HepG2 (cell line): Measurements from ENCODE around the gene PIP5KL1. TPM values are rescaled to one million over a fixed set of nuclear protein-coding genes. Genes with fewer than 3 reads are reported as not detected.

Source experiments
- ATAC-seq: fragments of 200-7000 bp; cut with Tn5 transposase; 3 replicates; pipeline ENCODE4 v1.9.1; 2020; ENCODE audit warnings: mild to moderate bottlenecking, moderate library complexity
- BruUV-seq: library from RNA; stranded (reverse); fragments of 400-500 nt; replicated peaks from 2 replicates; lab custom pipeline; 2021; lab: Mats Ljungman, UMichigan
- CTCF ChIA-PET: fragments of 300-600 bp; formaldehyde crosslinking; extraction: SDS; loops from one replicate; lab custom pipeline; 2021; ENCODE audit warnings: low total read pairs, inconsistent platforms, low intra/inter-chr PET ratio; lab: Yijun Ruan, JAX
- POLR2A ChIA-PET: fragments of 350-600 bp; sonication (Branson Sonifier 250); formaldehyde crosslinking; loops from one replicate; lab custom pipeline; 2020; ENCODE audit warnings: antibody characterized with exemption, inconsistent platforms; lab: Yijun Ruan, JAX
- DNase-seq: peaks from one replicate; pipeline ENCODE4 v3.0.0-alpha.2; 2015; ENCODE audit warnings: low spot score
- FAIRE-seq: peaks from 3 replicates; lab custom pipeline; 2011; peaks lifted over from hg19 to GRCh38; lab: Jason Lieb, UNC
- H2AFZ ChIP-seq: one replicate; pipeline ENCODE4 v1.6.1; 2011; ENCODE audit warnings: low read length, inconsistent platforms
- H3K27ac ChIP-seq: fragments of 300-600 bp; 3 replicates; pipeline ENCODE4 v1.8.0; 2011; ENCODE audit warnings: mixed run types, mild to moderate bottlenecking, mixed read lengths, low read length, inconsistent platforms; ENCODE audit not compliant: insufficient read depth; ENCODE audit errors: extremely low read length
- H3K27me3 ChIP-seq, 2 experiments: fragments of 200-600 bp in 1 of 2; 2 replicates in 1 of 2; 3 replicates in 1 of 2; pipeline versions ENCODE4 v1.6.0 to v1.8.0; 2011; ENCODE audit warnings: low read length in 2 of 2, mild to moderate bottlenecking in 2 of 2, moderate library complexity in 2 of 2, inconsistent platforms in 1 of 2; ENCODE audit not compliant: insufficient read depth in 2 of 2, control insufficient read depth in 1 of 2
- H3K36me3 ChIP-seq, 2 experiments: fragments of 200-600 bp in 1 of 2; replicated peaks in 1 of 2; 2 replicates in 1 of 2; 3 replicates in 1 of 2; pipeline versions ENCODE4 v1.5.1 to v1.8.0; 2011; ENCODE audit warnings: low read length in 2 of 2, inconsistent platforms in 1 of 2; ENCODE audit not compliant: insufficient read depth in 2 of 2, control insufficient read depth in 1 of 2
- H3K4me1 ChIP-seq: 2 replicates; pipeline ENCODE4 v1.5.1; 2012; ENCODE audit warnings: low read length, inconsistent platforms; ENCODE audit not compliant: insufficient read depth
- H3K4me2 ChIP-seq: 2 replicates; pipeline ENCODE4 v1.6.0; 2011; ENCODE audit warnings: low read depth, low read length, inconsistent platforms
- H3K4me3 ChIP-seq, 3 experiments: fragments of 200-600 bp in 1 of 3; sonication (generic), shearing (Covaris generic) in 1 of 3; replicated peaks in 1 of 3; 2 replicates each; pipeline ENCODE4 v1.5.1; 2011 to 2016; ENCODE audit warnings: low read length in 3 of 3, inconsistent platforms in 2 of 3, low read depth in 2 of 3, mild to moderate bottlenecking in 2 of 3, control low read depth in 1 of 3, mixed read lengths in 1 of 3; ENCODE audit not compliant: insufficient read depth in 1 of 3
- H3K79me2 ChIP-seq: one replicate; pipeline ENCODE4 v1.6.1; 2011; ENCODE audit warnings: low read length, inconsistent platforms; ENCODE audit not compliant: insufficient read depth
- H3K9ac ChIP-seq: 2 replicates; pipeline ENCODE4 v1.6.0; 2011; ENCODE audit warnings: mild to moderate bottlenecking, low read depth, low read length, inconsistent platforms; ENCODE audit not compliant: insufficient read depth
- H3K9me3 ChIP-seq: 2 replicates; pipeline ENCODE4 v1.5.1; 2012; ENCODE audit warnings: mild to moderate bottlenecking, low read length
- H4K20me1 ChIP-seq: 2 replicates; pipeline ENCODE4 v1.6.0; 2011; ENCODE audit warnings: inconsistent platforms, mild to moderate bottlenecking, low read length, moderate library complexity; ENCODE audit not compliant: insufficient read depth
- ARID4A ChIP-seq: sonication (generic); formaldehyde crosslinking; IDR thresholded peaks from 2 replicates; pipeline ENCODE4 v1.5.0; 2020; ENCODE audit warnings: mild to moderate bottlenecking, missing genetic modification reagents, borderline replicate concordance
- BRD4 ChIP-seq: sonication (generic); formaldehyde crosslinking; IDR thresholded peaks from 2 replicates; pipeline ENCODE4 v1.4.0; 2020; ENCODE audit warnings: missing genetic modification reagents
- ZNF770 ChIP-seq: sonication (generic); formaldehyde crosslinking; IDR thresholded peaks from 2 replicates; pipeline ENCODE4 v1.5.0; 2020; ENCODE audit warnings: mild to moderate bottlenecking, missing genetic modification reagents
- WGBS: methylation state at CpG from one replicate; pipeline ENCODE4 v1.1.6; 2017; ENCODE audit warnings: low lambda C conversion rate; 5-methylcytosine and 5-hydroxymethylcytosine counted together
- in situ Hi-C: cut with HindIII; loops from 2 replicates; pipeline ENCODE4 v1.10.0; 2017; ENCODE audit warnings: low pct_unique_long_range_greater_than_20kb; ENCODE audit not compliant: extremely low pct_ligation_motif_present
- intact Hi-C: fragments of 100-400 bp; cut with micrococcal nuclease; formaldehyde crosslinking; loops from one replicate; pipeline ENCODE4 v1.10.0; 2022; ENCODE audit not compliant: unreplicated experiment
- polyA plus RNA-seq, 8 experiments: library from polyadenylated mRNA; depleted of rRNA in 3 of 8; stranded (reverse) in 7 of 8; unstranded in 1 of 8; fragments of >200 nt; fragmentation: Illumina TruSeq in 4 of 8; extraction: Trizol in 4 of 8; gene quantifications; 2 replicates each; pipeline versions ENCODE4 v1.2.1 to v1.2.3, GENCODE V29; 2011 to 2016; ENCODE audit warnings: low read depth in 4 of 8, missing spikeins in 1 of 8, mixed read lengths in 1 of 8; ENCODE audit not compliant: insufficient read depth in 1 of 8
- total RNA-seq, 5 experiments: library from RNA; depleted of rRNA; stranded (reverse); fragments of >200 nt; fragmentation: Illumina TruSeq; extraction: Trizol; gene quantifications; 2 replicates each; pipeline ENCODE4 v1.2.3, GENCODE V29; 2016; ENCODE audit warnings: low read depth in 1 of 5

Gene PIP5KL1
- total and polyA plus RNA-seq, 2 of the 13 experiments (the other 11 are each of a cell fraction or from before 2014, with no cell fraction given) = 0.20 to 0.49 TPM

- in situ Hi-C loops = loop anchor here (5.0 to 10.0 kb wide), 2 partner anchors 329 to 421 kb away; no protein-coding TSS in a partner anchor
- no peak overlapping the region for H3K27ac ChIP-seq
- no peaks in the 10 kb centered on the region for H4K20me1 ChIP-seq
- no peak for DNase-seq
- H3K79me2 ChIP-seq = no peaks in the 10 kb centered on the region
- no peak overlapping the region for H3K4me3 ChIP-seq
- H3K9ac ChIP-seq = no peak overlapping the region
- H3K27me3 ChIP-seq = peaks cover 0 to 38% of the 10 kb centered on the region in 2 experiments
- ChIA-PET CTCF (no interaction called here), POLR2A (no interaction called here)
- BruUV-seq = no TSS peak
- H3K36me3 ChIP-seq = no peaks in the 10 kb centered on the region
- H3K4me1 ChIP-seq = peaks cover 33% of the 10 kb centered on the region
- no peak overlapping the region for H2AFZ ChIP-seq
- no peak for FAIRE-seq
- H3K9me3 ChIP-seq = no peaks in the 10 kb centered on the region
- TF ChIP-seq ARID4A (0 out of 2 replicates have a peak, but pooled peaks have one; percentile 20), ZNF770 (CRISPR knock-in tag) (0 out of 2 replicates have a peak, but pooled peaks have one; percentile 11), BRD4 (no peak)
- TF ChIP-seq, all 625 proteins: peak for 2
- intact Hi-C loops = no loop called here
- 55% methylated on average over 6 of the region's 14 CpGs for WGBS
- ATAC-seq = no peak
- no peak overlapping the region for H3K4me2 ChIP-seq
Measured at GRCh38 chr9:127925959-127926905, 4.3 kb downstream of the PIP5KL1 start.
